Thoracic aorta (tissue), 2 donors: ENCODE results near the gene KIF26B. TPM values are rescaled to one million over a fixed set of nuclear protein-coding genes. Genes with fewer than 3 reads are reported as not detected.

ENCODE experiments used
- ATAC-seq: fragments of 150-250 bp; one replicate; pipeline ENCODE4 v1.8.0; 2017; ENCODE audit warnings: low read depth; ENCODE audit not compliant: insufficient number of reproducible peaks, low FRiP score
- DNase-seq: peaks from one replicate; pipeline ENCODE4 v3.0.0-alpha.2; 2020; ENCODE audit warnings: low spot score
- H3K27ac ChIP-seq, 2 donors: fragments of 200-600 bp; sonication (generic); 1 replicate in 1 of 2; 2 replicates in 1 of 2; pipeline ENCODE4 v1.5.1; 2016; ENCODE audit warnings: mild to moderate bottlenecking in 2 of 2, moderate library complexity in 2 of 2
- H3K27me3 ChIP-seq: fragments of 200-600 bp; sonication (generic); replicated peaks from 2 replicates; pipeline ENCODE4 v1.6.0; 2016; ENCODE audit warnings: mild to moderate bottlenecking; ENCODE audit not compliant: insufficient read depth
- H3K36me3 ChIP-seq: fragments of 200-600 bp; sonication (generic); one replicate; pipeline ENCODE4 v1.5.1; 2016
- H3K4me1 ChIP-seq, 2 donors: fragments of 200-600 bp; sonication (generic); 1 replicate in 1 of 2; 2 replicates in 1 of 2; pipeline versions ENCODE4 v1.5.1 to v1.6.0; 2016; ENCODE audit warnings: low read depth in 2 of 2, mild to moderate bottlenecking in 1 of 2; ENCODE audit not compliant: control insufficient read depth in 1 of 2
- H3K4me3 ChIP-seq: fragments of 200-600 bp; sonication (generic); 2 replicates; pipeline ENCODE4 v1.5.1; 2016; ENCODE audit warnings: mild to moderate bottlenecking
- H3K9me3 ChIP-seq: fragments of 200-600 bp; sonication (generic); 2 replicates; pipeline ENCODE4 v1.5.1; 2016
- CTCF ChIP-seq: fragments of 200-600 bp; sonication (generic); IDR thresholded peaks from one replicate; pipeline ENCODE4 v1.5.1; 2019; ENCODE audit warnings: antibody characterized with exemption
- total RNA-seq, 2 donors: library from RNA; depleted of rRNA; stranded (reverse); fragments of >200 nt; gene quantifications; one replicate each; pipeline versions ENCODE4 v1.1.0 to v1.2.3, GENCODE V29; 2016

The KIF26B gene
- total RNA-seq, 2 donors from 2014 or later, result 0.14 to 0.41 TPM

GRCh38 chr1:245184779-245185178 lies 30.0 kb downstream of the KIF26B start:
- no peak for DNase-seq
- no peak for TF ChIP-seq CTCF

GRCh38 chr1:245188403-245188802 lies 33.6 kb downstream of the KIF26B start:
- H3K27me3 ChIP-seq, result no peaks in the 10 kb centered on the region
- TF ChIP-seq CTCF, result no peak
- no peak overlapping the region for H3K27ac ChIP-seq
- H3K36me3 ChIP-seq, result no peaks in the 10 kb centered on the region
- ATAC-seq (no peak), DNase-seq (no peak)
- H3K4me1 ChIP-seq, result no peaks in the 10 kb centered on the region
- no peak overlapping the region for H3K4me3 ChIP-seq
- no peaks in the 10 kb centered on the region for H3K9me3 ChIP-seq

More at GRCh38 chr1:245184779-245185178, 30.0 kb downstream of the KIF26B start:
- H3K36me3 ChIP-seq, result no peaks in the 10 kb centered on the region
- H3K4me1 ChIP-seq, result no peaks in the 10 kb centered on the region
- no peak overlapping the region for H3K4me3 ChIP-seq
- no peaks in the 10 kb centered on the region for H3K9me3 ChIP-seq
- no peaks in the 10 kb centered on the region for H3K27me3 ChIP-seq
- H3K27ac ChIP-seq, result no peak overlapping the region
- no peak for ATAC-seq

- Histone ChIP-seq H3K27ac (no peak overlapping the region), H3K4me1 (no peaks in the 10 kb centered on the region), H3K27me3 (no peaks in the 10 kb centered on the region), H3K9me3 (no peaks in the 10 kb centered on the region), H3K36me3 (no peaks in the 10 kb centered on the region), H3K4me3 (no peak overlapping the region)
- ATAC-seq (no peak), DNase-seq (no peak)
- no peak for TF ChIP-seq CTCF
Measured at GRCh38 chr1:245195398-245195797, 40.6 kb downstream of the KIF26B start.

GRCh38 chr1:245197121-245197520 lies 42.3 kb downstream of the KIF26B start:
- Histone ChIP-seq H3K27ac (no peak overlapping the region), H3K36me3 (no peaks in the 10 kb centered on the region), H3K4me3 (no peak overlapping the region), H3K4me1 (no peaks in the 10 kb centered on the region), H3K27me3 (no peaks in the 10 kb centered on the region), H3K9me3 (no peaks in the 10 kb centered on the region)
- ATAC-seq (no peak), DNase-seq (no peak)
- no peak for TF ChIP-seq CTCF

GRCh38 chr1:245197911-245198379 lies 43.2 kb downstream of the KIF26B start:
- no peaks in the 10 kb centered on the region for H3K4me1 ChIP-seq
- DNase-seq, result no peak
- H3K9me3 ChIP-seq, result no peaks in the 10 kb centered on the region
- no peak for ATAC-seq
- no peaks in the 10 kb centered on the region for H3K36me3 ChIP-seq
- H3K27me3 ChIP-seq, result no peaks in the 10 kb centered on the region
- H3K4me3 ChIP-seq, result no peak overlapping the region
- no peak for TF ChIP-seq CTCF
- no peak overlapping the region for H3K27ac ChIP-seq
